MCF 10A (cell line): ENCODE results near the gene TMEM62. TPM values are rescaled to one million over a fixed set of nuclear protein-coding genes. Genes with fewer than 3 reads are reported as not detected.

Experiments used
- BruUV-seq: library from RNA; stranded (reverse); fragments of 400-500 nt; replicated peaks from 2 replicates; lab custom pipeline; 2021; lab: Mats Ljungman, UMichigan
- CTCF ChIA-PET: fragments of 300-600 bp; sonication (Branson Sonifier 250); formaldehyde crosslinking; extraction: SDS; loops from one replicate; lab custom pipeline; 2021; ENCODE audit warnings: antibody characterized with exemption, inconsistent platforms; lab: Yijun Ruan, JAX
- POLR2A ChIA-PET: fragments of 300-600, 350-650 bp; sonication (Branson Sonifier 250); formaldehyde crosslinking; extraction: SDS; loops from one replicate; lab custom pipeline; 2020; ENCODE audit warnings: antibody characterized with exemption, inconsistent platforms; lab: Yijun Ruan, JAX
- DNase-seq: peaks from one replicate; pipeline ENCODE4 v3.0.0-alpha.2; 2018; ENCODE audit not compliant: unreplicated experiment
- H3K27ac Mint-ChIP-seq: one replicate; pipeline ENCODE4 v1.8.0; 2022; ENCODE audit warnings: mild to moderate bottlenecking, low read depth, mixed read lengths; ENCODE audit not compliant: unreplicated experiment
- H3K27me3 Mint-ChIP-seq: one replicate; pipeline ENCODE4 v1.8.0; 2022; ENCODE audit warnings: mixed read lengths; ENCODE audit not compliant: insufficient read depth, unreplicated experiment
- H3K36me3 Mint-ChIP-seq: one replicate; pipeline ENCODE4 v1.8.0; 2022; ENCODE audit warnings: mild to moderate bottlenecking, moderate library complexity, mixed read lengths; ENCODE audit not compliant: insufficient read depth, unreplicated experiment
- H3K4me1 Mint-ChIP-seq: one replicate; pipeline ENCODE4 v1.8.0; 2022; ENCODE audit warnings: mixed read lengths; ENCODE audit not compliant: insufficient read depth, unreplicated experiment
- H3K4me3 Mint-ChIP-seq: one replicate; pipeline ENCODE4 v1.8.0; 2022; ENCODE audit warnings: mild to moderate bottlenecking, moderate library complexity, mixed read lengths; ENCODE audit not compliant: unreplicated experiment
- H3K9me3 Mint-ChIP-seq: one replicate; pipeline ENCODE4 v1.8.0; 2022; ENCODE audit warnings: mixed read lengths; ENCODE audit not compliant: unreplicated experiment
- CTCF ChIP-seq: fragments of 200-600 bp; IDR thresholded peaks from one replicate; pipeline ENCODE4 v1.8.0; 2022; ENCODE audit warnings: antibody characterized with exemption, mild to moderate bottlenecking; ENCODE audit not compliant: unreplicated experiment
- intact Hi-C: fragments of 100-400 bp; cut with micrococcal nuclease; formaldehyde crosslinking; loops from 2 replicates; pipeline ENCODE4 v1.14.1; 2022
- total RNA-seq: library from RNA; stranded (reverse); gene quantifications from 2 replicates; pipeline ENCODE4 v1.2.3, GENCODE V29; 2022

Gene TMEM62
- total RNA-seq, 1 experiment from 2014 or later, result 16.9 TPM

DNA sequence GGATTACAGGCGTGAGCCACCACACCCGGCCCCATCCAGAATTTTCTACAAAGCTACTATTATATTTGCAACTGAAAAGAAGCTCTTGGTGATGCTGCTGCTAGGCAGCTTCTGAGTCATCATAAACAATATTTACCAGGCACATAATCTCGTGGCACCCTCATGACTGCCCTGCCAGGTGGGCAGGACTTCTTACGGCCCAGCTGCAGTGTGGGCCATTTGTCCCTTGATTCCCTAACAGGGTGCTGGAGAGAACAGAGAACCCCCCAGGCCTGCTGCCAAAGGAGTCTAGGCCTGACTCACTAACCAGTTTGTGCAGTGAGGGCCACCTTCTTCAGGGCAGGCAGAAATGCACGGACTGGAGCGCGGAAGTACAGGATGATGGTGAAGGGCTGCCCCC is 82.6 kb downstream of the TMEM62 start:
- Mint-ChIP-seq H3K36me3 (no peaks in the 10 kb centered on the region), H3K27ac (no peak overlapping the region), H3K4me3 (no peak overlapping the region), H3K9me3 (no peaks in the 10 kb centered on the region), H3K27me3 (no peaks in the 10 kb centered on the region), H3K4me1 (peaks cover 6% of the 10 kb centered on the region)
- intact Hi-C loops, result no loop called here
- ChIA-PET POLR2A (interaction anchor here (1.4 to 1.9 kb wide), 2 partner anchors 12 to 30 kb away, joined by 4 to 8 read pairs; partner anchors contain the start of gene CCNDBP1), CTCF (interaction anchor here (0.5 to 4.9 kb wide), 4 partner anchors 10 to 477 kb away, joined by 3 to 28 read pairs (median 6); no protein-coding TSS in a partner anchor)
- no peak for TF ChIP-seq CTCF
- no peak for DNase-seq
- BruUV-seq, result no TSS peak

- no TSS peak for BruUV-seq
- no peaks in the 10 kb centered on the region for H3K9me3 Mint-ChIP-seq
- peak overlapping the region; percentile 46 for H3K27ac Mint-ChIP-seq
- intact Hi-C loops, result no loop called here
- peak; percentile 88 for DNase-seq
- peaks cover 6% of the 10 kb centered on the region for H3K4me1 Mint-ChIP-seq
- CTCF ChIA-PET, result interaction anchor here (0.6 to 5.6 kb wide), 8 partner anchors 9 to 152 kb away, joined by 3 to 41 read pairs (median 3); partner anchors contain the start of genes TUBGCP4 and ZSCAN29
- H3K4me3 Mint-ChIP-seq, result no peak overlapping the region
- POLR2A ChIA-PET, result interaction anchor here (0.7 to 1.9 kb wide), 13 partner anchors 9 to 113 kb away, joined by 3 to 10 read pairs (median 4); partner anchors contain the start of genes CCNDBP1 and TGM5
- H3K36me3 Mint-ChIP-seq, result no peaks in the 10 kb centered on the region
- TF ChIP-seq CTCF, result peak; percentile 35
- H3K27me3 Mint-ChIP-seq, result no peaks in the 10 kb centered on the region
Observed at GRCh38 chr15:43218908-43219706, 85.7 kb downstream of the TMEM62 start.

DNA sequence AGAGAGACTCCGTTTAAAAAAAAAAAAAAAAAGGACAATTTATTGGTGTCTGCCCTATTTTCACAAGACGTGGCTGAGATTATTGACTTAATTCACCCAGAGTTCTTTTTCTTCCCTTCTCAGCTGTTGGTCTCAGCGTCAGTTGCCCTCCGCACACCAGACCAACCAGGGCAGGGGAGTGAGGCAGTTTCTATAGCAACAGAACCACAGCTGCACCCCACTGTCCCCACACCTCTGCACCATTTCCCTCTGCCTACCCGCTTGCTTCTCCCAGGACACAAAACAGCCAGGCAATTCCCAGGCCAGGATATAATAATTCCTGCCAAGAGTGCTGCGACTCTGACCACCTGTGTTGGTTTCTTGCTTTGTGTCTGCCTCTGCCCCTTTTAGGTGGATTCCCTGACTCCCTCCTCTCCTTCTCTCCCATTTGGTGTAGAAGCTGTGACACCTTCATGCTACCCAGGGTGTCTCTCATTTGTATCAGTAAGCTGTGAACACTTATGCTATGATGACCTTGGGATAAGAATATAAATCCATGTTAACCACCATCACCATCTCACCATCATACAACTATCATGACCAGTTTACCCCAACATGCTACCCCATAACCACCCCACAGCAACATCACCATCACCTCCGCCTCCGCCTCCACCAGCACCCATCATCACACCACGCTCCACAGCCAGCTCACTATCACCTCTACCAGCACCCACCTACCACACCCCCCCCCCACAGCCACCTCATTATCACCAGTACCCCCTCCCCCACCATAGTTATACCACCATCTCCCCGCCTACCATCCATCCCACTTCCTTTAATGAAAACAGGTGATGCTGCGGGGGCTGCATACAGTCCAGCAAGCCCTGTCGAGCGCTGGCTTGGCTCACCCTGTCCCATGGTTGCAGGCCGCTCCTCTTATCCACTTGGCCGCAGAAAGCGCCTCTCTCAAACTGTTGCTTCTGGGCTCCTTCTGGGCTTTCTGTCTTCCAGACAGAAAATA is 86.8 kb downstream of the TMEM62 start:
- intact Hi-C loops, result no loop called here
- peak overlapping the region; percentile 36 for H3K27ac Mint-ChIP-seq
- CTCF ChIA-PET, result interaction anchor here (0.6 to 5.6 kb wide), 7 partner anchors 12 to 154 kb away, joined by 3 to 41 read pairs (median 5); no protein-coding TSS in a partner anchor
- POLR2A ChIA-PET, result interaction anchor here (0.6 to 1.5 kb wide), 7 partner anchors 13 to 285 kb away, joined by 3 to 10 read pairs (median 4); partner anchors contain the start of genes CCNDBP1 and TGM5
- no peaks in the 10 kb centered on the region for H3K27me3 Mint-ChIP-seq
- no peaks in the 10 kb centered on the region for H3K9me3 Mint-ChIP-seq
- DNase-seq, result no peak
- peaks cover 6% of the 10 kb centered on the region for H3K4me1 Mint-ChIP-seq
- H3K36me3 Mint-ChIP-seq, result no peaks in the 10 kb centered on the region
- TF ChIP-seq CTCF, result no peak
- H3K4me3 Mint-ChIP-seq, result no peak overlapping the region
- BruUV-seq, result no TSS peak
